ENCODE measurements around the gene CAV3. TPM values are rescaled to one million over a fixed set of nuclear protein-coding genes. Genes with fewer than 3 reads are reported as not detected.
A peak's percentile ranks its signal among the peaks of the same experiment; 100 is the strongest.

The CAV3 gene
- total and polyA plus RNA-seq, 4 donors = 0.06 to 0.18 TPM; not detected in 2

DNA sequence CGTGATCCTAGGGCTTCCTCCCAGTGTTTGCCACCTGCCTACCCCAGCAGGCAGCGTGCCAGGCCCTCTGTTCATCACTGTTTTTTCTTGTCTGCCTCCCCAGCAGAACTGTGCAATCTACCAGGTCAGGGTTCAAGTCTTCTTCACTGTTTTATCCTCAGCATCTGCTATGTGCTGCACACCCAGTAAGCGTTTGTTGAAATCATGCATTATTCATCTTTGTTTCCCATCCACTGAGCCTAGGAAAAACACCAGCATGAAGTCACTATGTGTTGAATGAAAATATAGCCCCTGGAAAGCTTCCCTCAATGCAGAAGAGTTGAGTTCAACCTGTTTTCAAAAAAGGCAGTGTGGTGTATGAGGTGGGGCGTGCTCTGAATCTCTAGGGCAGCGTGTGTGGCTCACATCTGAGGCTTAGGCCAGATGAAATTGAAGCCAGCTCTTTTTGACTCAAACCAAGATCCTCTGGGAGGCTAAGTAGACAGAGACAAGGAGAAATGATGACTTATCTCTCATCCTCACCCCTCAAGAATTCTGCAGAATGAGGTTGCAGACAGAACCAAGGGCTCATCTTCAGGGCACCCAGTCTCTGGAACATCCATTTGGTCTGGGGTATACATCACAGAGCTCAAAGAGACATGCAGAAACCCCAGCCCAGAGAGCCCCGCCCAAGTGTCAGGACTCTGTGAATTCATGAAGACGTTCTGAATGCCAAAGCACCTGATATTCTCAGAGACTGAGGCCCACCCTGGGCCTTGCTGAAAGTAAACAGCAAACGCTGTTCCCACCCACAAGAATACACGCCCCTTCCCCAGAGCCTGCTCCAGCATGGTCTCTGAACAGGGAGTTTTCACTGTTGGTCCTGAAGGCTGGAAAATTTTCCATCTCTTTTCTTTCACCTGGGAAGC, 5.7 kb upstream of the CAV3 start:
- TF ChIP-seq, protein P1, sequence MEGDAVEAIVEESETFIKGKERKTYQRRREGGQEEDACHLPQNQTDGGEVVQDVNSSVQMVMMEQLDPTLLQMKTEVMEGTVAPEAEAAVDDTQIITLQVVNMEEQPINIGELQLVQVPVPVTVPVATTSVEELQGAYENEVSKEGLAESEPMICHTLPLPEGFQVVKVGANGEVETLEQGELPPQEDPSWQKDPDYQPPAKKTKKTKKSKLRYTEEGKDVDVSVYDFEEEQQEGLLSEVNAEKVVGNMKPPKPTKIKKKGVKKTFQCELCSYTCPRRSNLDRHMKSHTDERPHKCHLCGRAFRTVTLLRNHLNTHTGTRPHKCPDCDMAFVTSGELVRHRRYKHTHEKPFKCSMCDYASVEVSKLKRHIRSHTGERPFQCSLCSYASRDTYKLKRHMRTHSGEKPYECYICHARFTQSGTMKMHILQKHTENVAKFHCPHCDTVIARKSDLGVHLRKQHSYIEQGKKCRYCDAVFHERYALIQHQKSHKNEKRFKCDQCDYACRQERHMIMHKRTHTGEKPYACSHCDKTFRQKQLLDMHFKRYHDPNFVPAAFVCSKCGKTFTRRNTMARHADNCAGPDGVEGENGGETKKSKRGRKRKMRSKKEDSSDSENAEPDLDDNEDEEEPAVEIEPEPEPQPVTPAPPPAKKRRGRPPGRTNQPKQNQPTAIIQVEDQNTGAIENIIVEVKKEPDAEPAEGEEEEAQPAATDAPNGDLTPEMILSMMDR (IDR thresholded peaks at IDR 0.05; ENCODE audit: control extremely low read depth, extremely low read depth) = no peak
- Histone ChIP-seq H3K9ac (ENCODE audit: insufficient read depth in 1 of 2, low read length in 2 of 2) (no peak overlapping the region), H3K9me3 (ENCODE audit: control insufficient read depth in 4 of 4, insufficient read depth in 3 of 4, low read length in 3 of 4) (peaks cover 0 to 6% (median 0%) of the 10 kb centered on the region in 4 donors), H3K4me3 (no peak overlapping the region), H3K27me3 (ENCODE audit: control insufficient read depth in 3 of 3, insufficient read depth in 3 of 3, low read length in 2 of 3) (no peaks in the 10 kb centered on the region), H3K27ac (ENCODE audit: low read depth in 1 of 2, low read length in 1 of 2) (no peak overlapping the region), H3K36me3 (ENCODE audit: control insufficient read depth in 4 of 4, insufficient read depth in 4 of 4, low read length in 4 of 4) (no peaks in the 10 kb centered on the region), H3K4me1 (ENCODE audit: control insufficient read depth in 5 of 5, insufficient read depth in 5 of 5, low read length in 5 of 5) (peaks cover 0 to 22% (median 0%) of the 10 kb centered on the region in 5 donors)
- 82 to 88% methylated on average over 9 of the region's 9 CpGs for WGBS, 2 donors
- ATAC-seq (ENCODE audit: insufficient read depth, low FRiP score) (no peak), DNase-seq (no peak)

DNA sequence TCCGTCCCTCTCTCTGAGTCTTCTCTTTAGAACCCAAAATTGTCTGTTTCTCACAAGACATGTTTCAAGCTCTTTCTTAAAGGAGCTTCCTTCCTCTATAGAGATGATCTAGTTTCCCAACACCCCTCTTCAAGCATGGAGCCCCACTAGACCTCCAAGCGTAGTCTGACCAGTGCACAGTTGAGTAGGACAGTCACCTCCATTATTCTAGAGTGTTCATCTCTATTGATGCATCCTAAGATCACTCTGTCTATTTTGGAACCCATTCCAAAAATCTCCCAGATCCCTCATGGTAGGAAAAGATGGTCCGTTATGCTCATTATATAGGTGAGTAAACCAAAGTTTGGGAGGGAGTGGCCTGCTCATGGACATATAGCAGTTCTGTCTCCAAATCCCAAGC, 4.1 kb upstream of the CAV3 start:
- H3K36me3 ChIP-seq (ENCODE audit: control insufficient read depth in 4 of 4, insufficient read depth in 4 of 4, low read length in 4 of 4) = no peaks in the 10 kb centered on the region
- H3K27ac ChIP-seq (ENCODE audit: low read depth in 1 of 2, low read length in 1 of 2) = no peak overlapping the region
- WGBS, 2 donors = 96 to 98% methylated on average over 3 of the region's 3 CpGs
- DNase-seq (no peak), ATAC-seq (ENCODE audit: insufficient read depth, low FRiP score) (no peak)
- peaks cover 0 to 6% (median 0%) of the 10 kb centered on the region in 4 donors for H3K9me3 ChIP-seq (ENCODE audit: control insufficient read depth in 4 of 4, insufficient read depth in 3 of 4, low read length in 3 of 4)
- TF ChIP-seq, protein P1 (IDR thresholded peaks at IDR 0.05; ENCODE audit: control extremely low read depth, extremely low read depth) = no peak
- H3K27me3 ChIP-seq (ENCODE audit: control insufficient read depth in 3 of 3, insufficient read depth in 3 of 3, low read length in 2 of 3) = no peaks in the 10 kb centered on the region
- no peak overlapping the region for H3K4me3 ChIP-seq
- peaks cover 0 to 32% (median 4%) of the 10 kb centered on the region in 5 donors for H3K4me1 ChIP-seq (ENCODE audit: control insufficient read depth in 5 of 5, insufficient read depth in 5 of 5, low read length in 5 of 5)
- no peak overlapping the region for H3K9ac ChIP-seq (ENCODE audit: insufficient read depth in 1 of 2, low read length in 2 of 2)

DNA sequence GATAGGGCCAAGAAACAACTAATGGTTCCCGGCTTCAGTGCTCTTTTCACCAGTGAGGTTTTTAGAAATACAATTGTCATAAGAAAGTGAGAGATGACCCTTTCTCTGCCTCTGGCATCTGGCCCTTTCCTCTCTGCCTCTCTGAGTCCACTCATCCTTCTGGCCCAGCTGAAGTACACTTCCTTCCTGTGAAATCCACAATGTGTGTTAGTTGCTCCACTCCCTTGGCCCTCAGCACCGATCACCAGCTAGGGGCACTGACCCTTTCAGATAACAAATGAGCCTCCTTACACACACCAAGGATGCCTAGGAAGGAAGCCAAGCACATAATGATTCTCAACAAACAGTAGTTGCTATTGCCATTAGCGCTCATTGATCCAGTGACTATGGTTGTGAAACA, 2.9 kb upstream of the CAV3 start:
- DNase-seq (peak; percentile 52 to 72 (median 65)), ATAC-seq (ENCODE audit: insufficient read depth, low FRiP score) (no peak)
- 52 to 55% methylated on average over 3 of the region's 3 CpGs for WGBS, 2 donors
- Histone ChIP-seq H3K27me3 (ENCODE audit: control insufficient read depth in 3 of 3, insufficient read depth in 3 of 3, low read length in 2 of 3) (no peaks in the 10 kb centered on the region), H3K27ac (ENCODE audit: low read depth in 1 of 2, low read length in 1 of 2) (no peak overlapping the region), H3K4me3 (no peak overlapping the region), H3K36me3 (ENCODE audit: control insufficient read depth in 4 of 4, insufficient read depth in 4 of 4, low read length in 4 of 4) (no peaks in the 10 kb centered on the region), H3K9ac (ENCODE audit: insufficient read depth in 1 of 2, low read length in 2 of 2) (no peak overlapping the region), H3K9me3 (ENCODE audit: control insufficient read depth in 4 of 4, insufficient read depth in 3 of 4, low read length in 3 of 4) (peaks cover 0 to 6% (median 0%) of the 10 kb centered on the region in 4 donors), H3K4me1 (ENCODE audit: control insufficient read depth in 5 of 5, insufficient read depth in 5 of 5, low read length in 5 of 5) (peaks cover 0 to 32% (median 4%) of the 10 kb centered on the region in 5 donors)
- TF ChIP-seq, protein P1 (IDR thresholded peaks at IDR 0.05; ENCODE audit: control extremely low read depth, extremely low read depth) = no peak
